Vein endothelial cell (primary cell): ENCODE data around the gene MAOA. TPM values are rescaled to one million over a fixed set of nuclear protein-coding genes. Genes with fewer than 3 reads are reported as not detected.

Experiments
- total RNA-seq: library from RNA; depleted of rRNA; stranded (reverse); fragments of >200 nt; gene quantifications from 2 replicates; pipeline ENCODE4 v1.2.3, GENCODE V29; 2012

The MAOA gene
- 28.1 and 65.0 TPM in 2 replicates for total RNA-seq

DNA sequence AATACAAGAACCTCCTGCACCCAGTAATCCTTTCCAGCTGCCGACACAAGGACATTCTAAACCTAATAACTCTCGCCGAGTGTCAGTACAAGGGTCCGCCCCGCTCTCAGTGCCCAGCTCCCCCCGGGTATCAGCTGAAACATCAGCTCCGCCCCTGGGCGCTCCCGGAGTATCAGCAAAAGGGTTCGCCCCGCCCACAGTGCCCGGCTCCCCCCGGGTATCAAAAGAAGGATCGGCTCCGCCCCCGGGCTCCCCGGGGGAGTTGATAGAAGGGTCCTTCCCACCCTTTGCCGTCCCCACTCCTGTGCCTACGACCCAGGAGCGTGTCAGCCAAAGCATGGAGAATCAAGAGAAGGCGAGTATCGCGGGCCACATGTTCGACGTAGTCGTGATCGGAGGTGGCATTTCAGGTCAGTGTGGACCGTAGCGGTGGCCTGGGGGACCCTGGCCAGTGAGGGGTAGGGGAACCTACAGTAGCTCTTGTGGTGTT, at the start of gene MAOA:
Gene MAOA, plus strand, starts transcription at position 295 of the 490 bp plus-strand sequence. Its CDS starts 43 bp downstream, at position 338.

Other genes starting within 250 kb of the MAOA start
- gene MAOB, start 226.2 kb downstream of the MAOA start, total RNA-seq = not detected in 2 replicates